CD4-positive, alpha-beta T cell treated with Interleukin-2 at 100 ng/mL for 4 hours (primary cell): ENCODE measurements around the gene RSAD2.
A peak's percentile ranks its signal among the peaks of the same experiment; 100 is the strongest.
"Not testable (repeated sequence)": the region's sequence is repeated elsewhere in the genome, so short reads cannot be mapped to it uniquely, and the experiment has no call there.

Experiments
- DNase-seq: peaks from one replicate; pipeline ENCODE4 v3.0.0-alpha.2; 2020; ENCODE audit warnings: low spot score

The RSAD2 gene

DNA sequence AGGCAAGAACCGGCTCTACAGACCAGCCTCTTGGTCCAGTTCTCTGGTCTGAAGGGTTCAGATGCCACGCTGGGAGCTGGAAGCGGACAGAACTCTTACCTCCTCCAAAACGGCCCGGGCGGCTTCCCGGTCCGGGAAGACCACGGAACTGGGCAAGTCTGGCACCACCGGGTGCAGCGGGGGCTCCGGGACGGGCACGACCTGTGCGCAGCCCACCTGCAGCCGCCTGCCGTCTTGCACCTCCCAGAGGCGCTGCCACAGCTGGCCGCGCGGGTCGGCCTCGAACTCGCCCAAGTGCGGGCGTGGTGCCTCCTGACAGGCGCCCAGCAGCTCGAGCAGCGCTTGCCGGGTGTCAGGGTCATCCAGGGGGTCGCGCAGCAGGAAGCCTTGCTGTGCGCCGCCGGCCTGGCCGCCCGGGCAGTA, 12.6 kb upstream of the RSAD2 start:
- peak; percentile 18 for DNase-seq

DNA sequence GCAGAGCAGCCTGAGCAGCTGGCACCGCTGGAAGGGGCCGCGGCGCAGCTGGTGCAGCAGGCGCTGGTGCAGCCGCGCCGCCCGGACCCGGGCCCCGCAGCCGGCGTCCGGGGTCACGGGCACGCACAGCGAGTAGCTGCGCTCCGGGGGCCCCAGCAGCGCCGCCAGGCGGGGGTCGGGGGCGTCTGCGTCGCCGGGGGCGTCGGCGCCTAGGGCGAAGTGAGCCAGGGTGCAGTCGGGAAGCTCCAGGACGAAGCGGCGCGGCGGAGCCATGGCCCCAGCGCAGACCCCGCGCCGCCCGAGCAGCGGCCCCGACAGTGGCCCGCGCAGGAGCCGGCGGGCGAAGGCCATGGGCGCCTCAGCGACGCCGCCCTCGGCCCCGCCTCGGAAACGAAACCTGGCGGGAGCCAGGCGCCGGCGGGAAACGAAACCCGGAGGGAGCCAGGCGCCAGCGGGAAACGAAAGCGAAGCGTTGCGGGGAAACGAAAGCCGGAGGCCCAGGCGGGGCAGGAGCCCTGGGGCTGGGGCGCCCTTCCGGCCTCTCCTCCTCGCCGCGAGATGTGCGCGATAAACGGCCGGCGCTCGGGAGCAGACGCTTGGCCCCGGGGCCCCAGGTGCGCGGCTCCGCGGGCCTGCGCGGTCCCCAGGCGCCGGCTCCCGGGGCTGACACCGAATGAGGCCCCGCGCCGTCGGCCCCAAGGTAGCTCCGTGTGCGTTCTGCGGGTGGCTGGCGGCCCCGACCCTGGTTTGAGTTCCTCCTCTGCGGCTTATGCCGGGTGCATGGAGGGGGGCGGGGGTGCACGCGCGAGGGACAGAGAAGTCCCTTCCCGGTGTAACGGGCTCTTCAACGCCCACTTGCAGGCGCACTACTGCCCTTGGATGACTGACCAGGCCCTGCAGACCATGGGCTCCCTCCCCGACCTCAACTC, 12.0 kb upstream of the RSAD2 start, which contains the start of gene CMPK2:
Gene CMPK2 (minus strand): TSS at position 562 of the 929 bp plus-strand sequence. CDS start 211 bp downstream, at position 351.
- DNase-seq = peak; percentile 73

DNA sequence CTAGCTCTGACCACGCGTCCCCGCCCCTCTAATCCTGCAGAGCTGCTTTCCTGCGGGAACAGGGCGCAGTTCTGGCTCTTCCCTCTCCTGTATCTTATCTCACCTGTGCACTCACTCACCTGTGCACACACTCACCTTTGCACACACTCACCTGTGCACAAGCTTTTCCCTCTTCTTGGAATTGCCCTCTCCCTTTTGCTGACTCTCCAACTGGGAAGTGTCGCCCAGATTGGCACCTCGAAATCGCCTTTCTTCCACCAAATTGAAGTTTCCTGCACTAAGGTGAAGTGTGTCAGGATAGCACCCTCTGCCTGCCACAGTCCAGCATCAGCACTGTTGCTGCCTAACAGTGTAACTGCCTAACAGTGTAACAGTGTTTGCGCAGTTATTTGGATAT, 11.3 kb upstream of the RSAD2 start:
- DNase-seq = peak; percentile 56

DNA sequence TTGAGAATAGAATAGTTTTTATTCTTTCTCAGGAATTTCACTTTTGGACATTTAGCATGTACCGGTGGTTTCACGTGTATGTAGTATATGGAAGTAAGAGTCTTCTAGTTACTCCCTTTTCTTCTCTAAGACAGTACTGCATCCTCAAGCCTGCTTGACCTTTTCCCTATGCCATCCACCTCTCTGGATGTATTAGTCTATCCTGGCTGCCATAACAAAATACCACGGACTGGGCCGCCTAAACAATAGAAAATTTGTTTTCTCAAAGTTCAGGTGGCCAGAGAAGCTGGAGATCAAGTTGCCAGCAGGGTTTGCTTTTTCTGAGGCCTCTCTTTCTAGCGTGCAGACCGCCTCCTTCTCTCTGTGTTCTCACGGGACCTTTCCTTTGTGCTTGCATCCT, 10.6 kb upstream of the RSAD2 start:
- DNase-seq = no peak

DNA sequence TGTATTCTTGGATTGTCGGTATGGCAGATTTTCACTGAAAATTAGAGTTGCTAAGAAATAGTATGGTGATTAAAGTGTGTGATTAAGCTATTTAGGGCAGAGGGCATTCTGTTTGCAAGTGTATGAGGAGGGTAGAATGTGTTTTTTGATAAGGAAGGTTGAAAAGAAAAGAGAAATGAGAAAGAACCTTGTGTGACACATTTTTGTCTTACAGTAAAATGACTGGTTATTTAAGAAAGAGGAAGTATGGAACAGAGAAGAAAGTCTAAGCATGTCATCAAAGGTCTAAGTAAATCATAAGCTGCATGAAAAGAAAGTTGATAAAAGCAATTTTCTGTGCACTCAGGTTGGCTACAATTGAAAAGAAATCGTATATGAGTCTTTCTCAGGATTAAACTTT, 5.2 kb upstream of the RSAD2 start:
- DNase-seq = no peak

DNA sequence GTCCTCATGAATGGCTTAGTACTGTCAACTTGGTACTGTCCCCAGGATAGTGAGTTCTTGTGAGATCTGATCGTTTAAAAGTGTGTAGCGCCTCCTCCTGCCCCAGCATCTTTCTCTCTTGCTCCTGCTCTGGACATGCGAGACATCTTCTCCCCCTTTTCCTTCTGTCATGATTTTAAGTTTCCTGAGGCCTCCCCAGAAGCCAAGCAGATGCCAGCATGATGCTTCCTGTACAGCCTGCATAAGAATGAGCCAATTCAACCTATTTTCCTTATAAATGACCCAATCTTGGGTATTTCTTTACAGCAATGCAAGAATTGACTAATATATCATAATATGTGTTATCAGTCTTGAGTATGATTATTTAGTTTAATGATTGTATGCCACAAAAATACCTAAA, 3.5 kb upstream of the RSAD2 start:
- no peak for DNase-seq

DNA sequence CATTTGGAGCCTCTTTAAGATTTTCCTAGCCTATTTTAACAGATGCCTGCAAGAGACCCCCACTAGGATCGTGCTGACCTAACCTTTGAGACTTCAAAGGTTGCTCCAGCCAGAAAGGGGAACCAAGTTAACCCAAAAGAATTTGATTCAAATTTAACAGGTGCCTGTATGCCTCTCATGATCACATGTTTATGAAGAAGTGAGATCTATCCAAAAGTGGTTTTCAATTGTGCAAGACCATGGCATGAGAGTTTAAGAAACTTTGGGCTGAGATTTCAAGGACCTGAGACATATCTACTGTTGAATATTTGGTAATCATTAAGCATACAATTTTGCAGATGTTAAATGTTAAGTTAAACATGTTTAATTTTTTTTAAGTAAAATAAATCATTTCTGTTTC, 1.3 kb upstream of the RSAD2 start:
- no peak for DNase-seq

DNA sequence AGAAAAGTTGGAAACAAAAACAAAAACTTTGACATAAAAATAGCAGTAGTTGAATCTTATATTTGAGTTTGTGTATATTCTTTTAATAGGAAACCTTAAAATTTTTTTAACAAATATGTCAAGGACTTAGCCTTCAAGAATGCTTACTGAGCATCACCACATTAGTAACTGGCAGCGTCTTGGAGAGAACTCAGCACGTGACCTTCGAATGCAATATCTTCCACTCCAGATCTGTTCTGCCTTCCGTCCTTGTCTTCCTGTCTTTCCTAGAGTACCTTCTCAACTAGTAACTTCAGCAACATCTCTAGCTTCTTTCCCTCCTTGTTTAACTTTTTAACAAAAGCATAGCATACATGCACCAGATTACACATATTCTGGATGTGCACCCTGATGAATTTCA, 972 bp downstream of the RSAD2 start:
- DNase-seq = no peak

DNA sequence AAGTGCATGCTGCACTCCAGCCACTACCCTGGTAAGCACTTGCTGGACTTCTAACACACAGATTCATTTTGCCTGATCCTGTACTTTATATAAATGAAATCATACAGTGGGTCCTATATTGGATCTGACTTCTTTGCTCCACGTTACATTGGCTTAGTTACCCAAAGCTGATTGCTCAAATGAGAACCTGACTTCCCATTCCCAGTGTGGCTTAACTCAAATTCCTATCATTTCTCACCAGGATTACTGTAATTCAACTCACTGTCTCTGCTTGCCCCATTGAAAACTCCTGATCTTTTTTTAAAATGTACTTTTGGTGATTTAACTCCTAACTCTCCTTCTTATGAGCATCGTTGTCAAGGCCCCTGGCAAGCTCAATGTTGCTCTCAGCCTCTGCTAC, 1.4 kb downstream of the RSAD2 start:
- no peak for DNase-seq

DNA sequence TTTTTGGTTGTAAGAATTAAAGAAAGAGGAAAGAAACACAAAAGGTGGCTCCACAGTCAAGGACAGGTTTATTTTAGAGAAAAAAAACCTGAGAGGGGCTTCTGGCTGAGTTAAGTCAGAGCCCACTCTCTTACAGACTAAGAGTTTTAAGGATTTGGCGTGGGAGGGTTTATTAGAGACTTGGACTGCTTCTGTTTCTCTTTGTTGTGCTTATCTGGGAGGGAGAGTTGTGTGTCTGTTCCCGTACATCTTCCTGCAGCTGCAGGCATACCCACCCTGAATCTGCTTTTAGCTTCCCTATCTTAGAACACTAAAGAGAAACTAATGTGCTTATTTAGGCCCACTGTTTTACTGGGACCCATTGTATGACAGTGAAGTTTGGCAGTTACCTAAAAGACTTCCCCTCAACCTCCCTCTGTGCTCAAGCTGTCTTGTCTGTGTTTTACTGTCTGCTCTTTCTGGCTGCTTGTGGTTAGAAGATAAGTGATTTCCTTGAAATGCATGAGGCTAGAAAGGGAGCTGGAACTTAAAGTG, 2.7 kb downstream of the RSAD2 start:
- DNase-seq = peak; percentile 70

DNA sequence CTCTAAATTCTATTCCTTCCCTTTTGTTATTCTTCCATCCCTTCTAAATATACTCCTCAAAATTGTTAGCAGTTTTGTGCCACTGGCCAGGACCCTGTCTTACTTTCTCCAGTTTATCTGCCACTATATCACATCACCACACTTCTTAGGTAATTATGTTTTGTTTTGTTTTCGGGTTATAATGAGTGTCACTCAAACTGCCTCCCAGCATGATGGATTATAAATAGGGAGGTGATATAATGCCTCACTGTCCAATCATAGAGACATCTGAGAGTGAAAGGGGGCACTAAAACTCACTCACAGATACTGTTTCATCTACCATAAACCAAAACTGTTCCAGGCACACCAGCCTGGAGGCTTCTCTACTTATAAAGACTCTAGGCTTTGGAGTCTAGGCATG, 3.5 kb downstream of the RSAD2 start:
- no peak for DNase-seq

DNA sequence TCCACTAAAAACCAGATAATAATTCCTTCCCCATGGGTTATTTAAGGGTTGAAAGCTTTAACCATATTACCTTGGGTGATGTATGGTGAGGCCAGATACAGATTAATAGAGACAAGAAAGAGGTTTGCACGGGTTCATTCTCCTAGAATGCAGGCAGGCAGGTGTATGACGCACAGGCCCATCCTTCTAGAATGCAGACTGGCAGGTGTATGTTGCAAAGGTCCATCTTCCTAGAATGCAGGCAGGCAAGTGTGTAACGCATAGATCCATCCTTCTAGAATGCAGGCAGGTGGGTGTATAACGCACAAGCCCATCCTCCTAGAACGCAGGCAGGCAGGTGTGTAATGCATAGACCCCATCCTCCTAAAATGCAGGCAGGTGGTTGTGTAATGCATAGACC, 3.9 kb downstream of the RSAD2 start:
- DNase-seq = no peak

DNA sequence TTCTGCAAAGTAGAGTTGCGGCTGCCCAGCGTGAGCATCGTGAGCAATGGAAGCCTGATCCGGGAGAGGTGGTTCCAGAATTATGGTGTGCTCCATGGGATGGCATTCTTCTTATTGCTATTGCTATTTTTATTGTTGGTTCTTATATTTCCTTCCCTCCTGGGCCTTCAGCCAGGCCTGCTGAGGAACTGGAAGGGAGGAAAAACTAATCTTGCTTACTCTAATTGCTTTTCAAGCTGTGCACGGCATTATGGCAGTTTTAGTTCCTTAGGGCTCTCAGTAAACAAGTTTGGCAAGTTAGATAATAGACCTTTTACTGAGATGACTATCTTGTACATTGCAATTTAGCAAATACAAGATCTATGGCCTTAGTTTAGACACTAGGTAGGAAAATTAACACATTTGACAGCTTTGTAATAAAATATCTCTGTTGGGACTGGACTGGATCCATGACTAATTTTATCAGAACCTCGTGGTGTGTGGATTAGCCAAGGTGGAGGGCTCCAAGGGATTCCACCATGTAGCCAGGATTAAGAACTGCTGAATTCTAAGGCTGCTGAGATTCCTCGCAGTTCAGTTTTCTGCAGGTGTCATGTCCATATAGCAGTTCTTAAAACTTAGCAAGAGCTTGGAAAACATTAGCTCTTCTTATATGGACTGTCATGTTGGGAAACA, 6.0 kb downstream of the RSAD2 start:
- DNase-seq = no peak

DNA sequence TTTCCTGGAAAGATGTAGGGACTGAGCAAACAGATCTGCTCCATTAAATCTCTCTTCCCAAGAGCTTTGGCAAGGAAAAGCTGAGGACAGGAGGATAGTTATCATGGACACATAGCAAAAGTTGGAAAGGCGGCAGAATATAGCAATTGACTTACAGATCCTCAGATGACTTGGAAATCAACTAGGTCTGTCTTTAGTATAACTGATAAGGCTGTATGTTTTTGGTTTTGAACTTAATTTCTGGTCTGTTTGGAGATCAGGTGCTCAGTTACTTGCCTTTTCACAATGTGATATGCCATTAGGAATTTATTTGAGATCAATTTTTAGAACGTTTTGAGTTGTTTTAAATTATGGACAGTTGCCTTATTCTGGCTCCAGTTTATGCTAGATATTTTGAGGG, 8.0 kb downstream of the RSAD2 start:
- no peak for DNase-seq

DNA sequence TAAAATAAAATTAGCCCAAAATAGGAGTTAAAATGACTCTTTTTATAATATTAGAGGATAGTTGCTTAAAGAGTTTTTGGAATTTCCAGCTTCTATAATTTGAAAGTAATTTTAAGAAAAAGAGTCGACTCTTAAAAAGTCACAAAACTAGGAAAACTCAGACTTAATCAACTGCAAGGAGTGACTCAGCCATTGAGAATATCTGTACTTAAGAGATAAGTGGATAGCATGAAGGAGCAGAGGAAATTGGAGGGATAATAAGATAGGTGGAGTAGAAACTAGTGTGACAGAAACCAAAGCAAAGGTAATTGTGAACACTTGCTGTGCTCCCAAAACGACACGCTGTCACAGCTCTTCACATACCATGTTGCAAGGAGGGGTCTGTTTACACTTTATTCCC, 8.4 kb downstream of the RSAD2 start:
- no peak for DNase-seq

DNA sequence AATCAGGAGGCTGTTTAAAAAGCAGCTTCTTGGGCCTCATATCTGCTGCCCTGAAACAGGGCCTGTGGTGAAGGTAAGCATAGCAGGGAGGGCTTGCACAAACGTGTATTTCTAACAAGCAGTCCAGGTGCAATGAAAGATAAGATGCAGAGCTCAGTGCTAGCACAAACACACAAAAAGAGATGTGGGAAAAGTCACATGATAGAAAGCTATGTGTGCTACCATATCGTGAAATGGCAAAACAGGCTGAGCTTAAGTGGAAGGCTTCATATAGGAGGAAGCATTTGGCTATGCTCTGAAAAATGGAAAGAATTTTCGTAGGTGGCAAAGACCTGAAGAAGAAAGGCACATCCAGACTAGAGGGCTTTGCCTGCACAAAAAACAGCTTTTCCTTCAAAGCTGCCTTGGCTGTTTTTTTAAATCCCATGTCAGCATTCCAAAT, 10.2 kb downstream of the RSAD2 start:
- no peak for DNase-seq

DNA sequence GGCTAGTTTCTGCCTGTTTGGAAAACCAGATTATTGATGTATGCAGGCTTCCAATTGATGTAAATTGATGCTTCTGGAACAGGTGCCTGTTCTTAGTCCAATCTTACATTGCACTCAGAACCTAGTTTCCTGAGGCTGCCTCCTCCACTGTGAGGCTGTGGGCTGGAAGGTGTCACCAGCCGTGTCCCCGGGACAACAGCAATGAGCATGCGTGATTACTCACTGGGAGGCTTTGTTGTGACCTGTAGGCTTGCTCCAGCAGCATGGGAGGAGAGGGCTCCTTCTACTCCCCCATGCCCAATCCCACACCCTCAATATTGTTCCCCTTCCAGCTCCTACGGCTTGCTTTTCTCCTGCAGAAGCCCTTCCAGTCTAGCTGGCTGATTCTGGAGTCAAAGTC, 11.1 kb downstream of the RSAD2 start:
- DNase-seq = no peak

DNA sequence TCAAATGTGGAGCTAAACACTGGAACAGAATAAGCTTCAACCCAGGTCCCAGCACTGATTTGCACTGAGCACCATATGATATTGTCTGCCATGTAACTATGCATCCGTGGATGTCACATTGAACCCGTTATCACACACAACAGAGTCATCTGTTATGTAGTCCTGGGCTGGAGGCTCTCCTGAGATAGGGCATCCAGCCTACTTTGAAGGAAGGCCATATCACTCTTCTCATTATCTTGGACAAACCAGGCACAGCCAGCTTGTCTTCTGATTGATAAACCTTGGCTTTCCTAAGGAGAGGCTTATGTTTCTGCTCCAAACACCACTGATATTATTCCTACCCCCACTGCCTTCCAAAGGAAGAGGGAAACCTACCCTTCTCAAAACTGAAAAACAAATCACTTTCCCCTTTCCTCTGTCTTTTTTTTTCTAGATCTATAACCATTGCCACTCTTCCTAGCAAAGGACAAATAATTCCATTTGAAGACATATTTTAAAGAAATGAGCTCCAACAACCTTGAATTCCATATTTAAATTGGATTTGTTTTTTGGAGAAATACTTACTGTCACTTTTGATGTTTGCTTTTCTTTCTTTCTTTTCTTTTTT, 16.4 kb downstream of the RSAD2 start:
- DNase-seq = no peak

DNA sequence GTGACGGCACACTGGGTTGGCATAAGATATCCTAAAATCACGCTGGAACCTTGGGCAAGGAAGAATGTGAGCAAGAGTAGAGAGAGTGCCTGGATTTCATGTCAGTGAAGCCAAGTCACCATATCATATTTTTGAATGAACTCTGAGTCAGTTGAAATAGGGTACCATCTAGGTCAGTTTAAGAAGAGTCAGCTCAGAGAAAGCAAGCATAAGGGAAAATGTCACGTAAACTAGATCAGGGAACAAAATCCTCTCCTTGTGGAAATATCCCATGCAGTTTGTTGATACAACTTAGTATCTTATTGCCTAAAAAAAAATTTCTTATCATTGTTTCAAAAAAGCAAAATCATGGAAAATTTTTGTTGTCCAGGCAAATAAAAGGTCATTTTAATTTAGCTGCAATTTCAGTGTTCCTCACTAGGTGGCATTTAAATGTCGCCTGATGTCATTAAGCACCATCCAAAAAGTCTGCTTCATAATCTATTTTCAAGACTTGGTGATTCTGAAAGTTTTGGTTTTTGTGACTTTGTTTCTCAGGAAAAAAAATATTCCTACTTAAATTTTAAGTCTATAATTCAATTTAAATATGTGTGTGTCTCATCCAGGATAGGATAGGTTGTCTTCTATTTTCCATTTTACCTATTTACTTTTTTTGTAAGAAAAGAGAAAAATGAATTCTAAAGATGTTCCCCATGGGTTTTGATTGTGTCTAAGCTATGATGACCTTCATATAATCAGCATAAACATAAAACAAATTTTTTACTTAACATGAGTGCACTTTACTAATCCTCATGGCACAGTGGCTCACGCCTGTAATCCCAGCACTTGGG, 19.6 kb downstream of the RSAD2 start:
- peak; percentile 65 for DNase-seq

DNA sequence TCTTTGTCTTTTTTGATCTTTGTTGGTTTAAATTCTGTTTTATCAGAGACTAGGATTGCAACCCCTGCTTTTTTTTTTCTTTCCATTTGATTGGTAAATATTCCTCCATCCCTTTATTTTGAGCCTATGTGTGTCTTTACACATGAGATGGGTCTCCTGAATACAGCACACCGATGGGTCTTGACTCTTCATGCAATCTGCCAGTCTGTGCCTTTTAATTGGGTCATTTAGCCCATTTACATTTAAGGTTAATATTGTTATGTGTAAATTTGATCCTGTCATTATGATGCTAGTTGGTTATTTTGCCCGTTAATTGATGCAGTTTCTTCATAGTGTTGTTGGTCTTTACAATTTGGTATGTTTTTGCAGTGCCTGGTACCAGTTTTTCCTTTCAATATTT, 25.0 kb downstream of the RSAD2 start:
- not testable (repeated sequence) for DNase-seq

DNA sequence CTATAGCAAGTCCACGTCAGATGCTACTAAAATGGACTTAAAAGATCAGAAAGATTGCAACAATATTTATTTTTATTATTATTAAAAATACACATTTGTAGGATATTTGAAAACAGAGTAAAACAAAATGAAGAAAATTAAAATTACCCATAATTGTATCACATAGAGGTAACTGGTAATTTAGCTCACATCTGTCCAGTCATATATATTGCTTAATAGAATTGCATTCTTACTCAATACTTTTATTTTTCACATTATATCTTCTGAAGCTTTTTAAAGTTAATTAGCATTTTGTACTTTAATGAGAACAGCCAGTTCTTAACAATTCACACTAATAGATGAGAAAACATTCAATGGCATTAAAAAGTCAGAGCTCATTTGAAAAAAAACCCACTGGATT, 28.1 kb downstream of the RSAD2 start:
- DNase-seq = no peak
